HG03175 (cell line): ENCODE data around the gene OGFR.

Source experiments
- ATAC-seq: cut with Tn5 transposase; IDR thresholded peaks from one replicate; pipeline ENCODE4 v1.9.1; 2021; ENCODE audit warnings: mild to moderate bottlenecking, moderate library complexity; ENCODE audit not compliant: unreplicated experiment

The OGFR gene

DNA sequence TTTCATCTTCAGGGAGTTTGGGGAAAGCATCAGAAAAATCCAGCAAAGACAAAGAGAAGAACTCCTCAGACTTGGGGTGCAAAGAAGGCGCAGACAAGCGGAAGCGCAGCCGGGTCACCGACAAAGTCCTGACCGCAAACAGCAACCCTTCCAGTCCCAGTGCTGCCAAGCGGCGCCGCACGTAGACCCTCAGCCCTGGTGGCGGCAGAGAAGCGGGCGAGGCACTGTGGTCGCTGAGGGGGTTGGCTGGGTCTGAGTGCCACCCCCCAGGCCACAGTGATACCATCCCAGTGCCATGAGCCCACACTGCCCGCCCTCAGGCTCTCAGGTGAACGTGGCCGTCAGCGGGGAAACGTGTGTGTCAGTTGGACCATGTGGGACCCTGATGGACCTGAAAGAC lies 5.2 kb upstream of the OGFR start:
- ATAC-seq, result no peak

DNA sequence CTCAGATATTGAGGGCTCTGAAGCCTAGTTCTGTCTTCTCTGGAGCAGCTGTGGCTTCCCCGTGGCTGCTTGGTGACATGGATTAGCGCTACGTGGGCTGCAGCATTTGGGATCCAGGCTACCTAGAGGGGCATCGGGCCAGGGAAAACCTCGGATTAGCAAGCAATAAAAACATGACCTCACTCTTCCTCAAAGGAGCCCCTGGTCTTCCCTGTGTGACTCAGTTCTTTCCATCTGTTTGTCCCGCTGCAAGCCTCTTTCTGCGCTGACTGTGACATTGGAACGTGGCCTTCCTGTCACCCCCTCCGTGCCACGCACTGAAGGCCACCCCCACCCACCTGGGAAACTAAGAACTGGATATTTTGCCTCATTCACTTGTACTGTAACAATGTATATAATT lies 4.8 kb upstream of the OGFR start:
- ATAC-seq, result no peak

DNA sequence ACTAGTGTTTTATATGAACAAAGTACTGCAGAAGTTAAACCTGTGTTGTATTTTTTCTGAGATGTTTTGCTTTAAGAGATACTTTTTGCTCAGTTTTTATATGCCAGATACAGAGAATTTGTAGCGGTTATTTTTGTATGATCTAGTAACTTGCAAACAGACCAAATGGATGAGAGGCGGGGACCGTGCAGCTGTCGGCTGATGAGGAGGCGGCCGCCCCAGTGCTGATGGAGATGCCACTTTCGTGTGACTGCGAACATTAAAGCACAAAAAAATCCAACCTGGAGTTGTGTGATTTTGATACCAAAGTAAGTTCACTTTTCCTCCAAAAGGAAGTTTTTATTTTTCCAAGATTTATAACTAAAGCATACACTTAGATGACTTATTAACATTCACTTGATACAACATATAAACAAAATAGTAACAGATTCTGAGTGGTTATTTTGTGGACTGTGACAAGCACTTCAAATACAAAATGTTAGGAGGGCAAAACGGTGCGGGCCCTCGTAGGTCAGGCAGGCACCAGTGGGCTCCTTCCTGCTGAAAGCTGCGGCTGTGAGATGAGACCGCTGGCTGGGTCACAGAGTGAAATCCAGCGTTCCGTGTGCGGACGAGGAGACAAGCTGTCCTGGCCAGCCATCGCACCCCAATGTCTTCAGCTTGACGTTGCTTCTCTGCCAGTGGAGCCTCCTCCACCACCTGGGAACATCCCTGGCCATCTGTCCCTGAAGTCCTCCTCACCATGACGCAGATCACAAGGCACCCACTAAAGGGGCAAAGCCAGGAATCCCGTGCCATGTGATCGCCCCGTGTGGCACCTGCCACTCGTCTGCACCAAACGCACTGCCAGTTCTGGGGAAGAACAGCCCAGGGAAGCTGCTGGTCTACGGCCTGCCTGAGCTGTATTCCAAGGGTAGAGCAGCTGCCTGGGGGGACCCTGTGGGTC lies 4.0 kb upstream of the OGFR start:
- no peak for ATAC-seq

DNA sequence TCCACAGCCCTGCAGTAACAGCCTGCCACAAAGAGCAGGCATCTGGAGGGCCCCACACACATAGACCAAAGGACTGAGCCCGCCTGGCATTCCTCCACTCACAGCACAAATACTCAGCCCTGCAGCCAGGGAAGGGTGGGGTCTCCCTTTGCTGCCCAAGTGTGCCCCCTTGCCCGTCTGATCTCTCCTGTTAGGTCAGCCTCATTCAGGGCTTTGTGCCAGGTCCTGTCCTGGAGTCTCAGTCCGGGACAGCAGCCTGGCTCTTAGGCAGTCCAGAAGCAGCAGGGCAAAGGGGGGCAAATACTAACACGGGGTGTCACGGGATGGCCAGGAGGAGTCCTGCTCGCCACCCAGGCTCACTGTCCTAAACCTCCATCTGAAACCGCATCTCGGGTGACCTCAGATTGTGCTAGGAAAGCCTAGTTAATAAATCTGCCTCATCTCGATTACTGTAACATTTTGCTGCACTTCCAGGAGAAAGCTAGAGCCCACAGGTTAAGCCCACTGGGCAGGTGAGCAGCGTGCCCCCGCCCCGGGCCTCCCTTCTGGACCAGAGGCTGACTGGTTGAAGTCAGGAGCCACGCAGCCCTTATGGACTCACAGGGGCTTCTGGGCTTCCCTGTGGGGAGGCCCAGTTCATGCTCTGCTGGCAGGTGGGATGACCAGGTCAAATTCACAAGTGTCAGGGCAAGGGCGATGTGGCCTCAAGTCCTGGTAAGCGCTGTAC lies 3.2 kb upstream of the OGFR start:
- no peak for ATAC-seq

DNA sequence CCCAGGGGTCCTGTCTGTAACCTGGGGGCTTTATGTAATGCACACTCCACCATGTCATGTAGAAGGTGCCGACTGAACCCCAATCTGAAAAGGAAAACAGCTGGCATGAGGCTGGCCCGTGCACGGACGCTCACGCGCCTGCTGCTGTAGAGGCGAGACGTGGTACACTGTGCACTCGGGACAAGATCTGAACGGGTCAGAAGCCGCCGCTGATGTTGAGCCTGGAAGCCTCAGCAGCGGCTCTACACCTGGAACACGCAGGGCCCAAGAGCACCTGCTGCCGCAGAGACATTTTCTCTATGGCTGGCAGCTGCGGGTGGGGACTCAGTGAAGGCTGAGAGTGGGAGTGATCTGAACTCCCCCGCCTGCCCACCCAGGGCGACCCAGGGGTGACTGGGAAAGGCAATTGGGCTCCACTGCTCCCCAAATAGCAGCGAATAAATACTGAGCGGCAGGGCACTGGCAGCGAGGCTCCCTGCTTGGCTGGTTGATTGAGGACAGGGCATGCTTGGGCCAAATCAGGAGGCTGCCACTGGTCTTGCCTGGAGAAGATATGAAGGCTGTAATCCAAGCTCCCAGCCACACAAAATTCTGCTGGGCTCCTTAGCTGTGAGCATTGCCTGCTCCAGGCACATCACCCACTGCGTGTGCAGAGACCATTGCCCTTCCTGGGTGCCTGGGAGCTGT lies 2.5 kb upstream of the OGFR start:
- no peak for ATAC-seq

DNA sequence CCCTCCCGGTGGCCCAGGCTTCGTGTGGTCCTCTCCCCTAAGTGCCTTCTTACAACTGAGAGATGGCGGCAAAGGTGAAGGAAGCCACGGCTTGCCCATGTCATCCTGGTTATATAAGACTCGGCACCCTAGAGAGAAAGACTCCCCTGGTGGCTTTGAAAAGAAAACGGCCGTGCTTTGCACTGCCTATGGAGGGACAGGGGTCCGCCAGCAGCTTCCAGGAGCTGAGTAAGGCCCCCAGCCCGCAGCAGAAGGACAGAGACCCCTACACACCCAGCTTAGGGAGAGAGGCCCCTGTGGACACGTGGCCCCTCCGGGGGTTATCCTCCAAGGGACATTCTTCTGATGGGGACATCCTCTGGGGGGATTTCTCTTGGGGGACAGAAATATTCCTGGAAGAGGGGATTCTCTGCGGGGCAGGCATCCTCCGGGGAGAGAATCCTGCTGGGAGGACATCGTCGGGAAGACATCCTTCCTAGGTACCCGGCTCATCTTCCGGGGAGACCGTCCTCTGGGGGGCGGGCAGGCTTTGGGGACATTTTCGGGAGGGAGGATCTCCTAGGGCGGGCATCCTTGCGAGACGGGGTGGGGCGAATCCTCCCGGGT lies 511 bp upstream of the OGFR start:
- peak; percentile 20 for ATAC-seq

DNA sequence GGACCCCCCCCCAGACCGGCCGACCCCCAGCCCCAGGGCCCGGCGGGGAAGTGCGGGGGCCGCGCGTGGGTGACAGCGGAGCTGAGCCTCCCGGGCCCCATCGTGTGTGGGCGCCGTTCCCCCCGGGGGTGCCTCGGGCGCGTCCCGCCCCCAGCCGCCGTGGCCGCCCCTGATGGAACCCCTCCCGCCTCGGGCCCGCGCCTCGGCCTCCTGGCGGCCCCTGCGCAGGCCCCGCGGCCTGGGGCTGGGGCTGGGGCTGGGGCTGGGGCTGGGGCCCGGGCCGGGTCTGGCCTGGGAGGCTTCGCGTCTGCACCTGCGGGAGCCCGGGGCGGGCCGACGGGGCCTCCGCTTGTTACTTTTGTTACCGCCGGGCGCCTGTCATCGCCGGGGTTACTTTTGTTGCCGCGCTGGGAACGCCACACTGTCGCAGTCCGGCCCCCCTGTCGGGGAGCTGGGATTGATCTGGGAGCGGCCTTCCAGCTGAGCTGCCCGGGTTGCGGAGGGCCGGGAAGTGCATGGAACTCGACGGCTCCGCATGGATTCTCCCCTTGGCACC lies 598 bp downstream of the OGFR start:
- peak; percentile 26 for ATAC-seq

DNA sequence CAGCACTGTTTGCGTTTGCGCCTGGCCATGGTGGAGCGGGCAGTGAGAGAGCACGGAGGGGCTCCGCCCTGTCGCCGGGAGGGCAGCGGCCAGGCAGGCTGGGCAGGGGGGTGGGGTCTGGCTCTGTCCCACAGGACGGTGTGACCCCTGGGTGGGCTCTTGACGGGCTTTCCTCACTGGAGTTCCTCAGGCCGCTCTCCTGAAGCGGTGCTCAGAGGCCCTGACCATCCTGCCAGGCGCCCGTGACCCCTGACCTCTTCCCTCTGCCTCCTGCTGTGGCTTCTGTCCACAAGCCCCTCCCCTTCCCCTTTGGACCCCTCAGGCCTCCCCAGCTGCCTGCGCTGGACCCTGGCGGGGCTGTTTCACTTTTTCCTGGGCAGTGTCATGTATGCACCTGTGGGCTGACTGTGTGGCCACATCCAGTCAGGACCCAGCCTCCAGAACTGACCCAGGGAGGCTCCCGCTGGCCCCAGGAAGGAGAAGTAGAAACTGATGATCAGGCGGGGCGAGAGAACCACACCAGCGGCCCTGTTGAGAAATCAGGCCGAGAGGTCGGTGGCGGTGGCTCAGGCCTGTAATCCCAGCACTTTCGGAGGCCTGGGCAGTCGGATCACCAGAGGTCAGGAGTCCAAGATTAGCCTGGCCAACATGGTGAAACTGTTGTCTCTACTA lies 1.2 kb downstream of the OGFR start:
- ATAC-seq, result no peak

DNA sequence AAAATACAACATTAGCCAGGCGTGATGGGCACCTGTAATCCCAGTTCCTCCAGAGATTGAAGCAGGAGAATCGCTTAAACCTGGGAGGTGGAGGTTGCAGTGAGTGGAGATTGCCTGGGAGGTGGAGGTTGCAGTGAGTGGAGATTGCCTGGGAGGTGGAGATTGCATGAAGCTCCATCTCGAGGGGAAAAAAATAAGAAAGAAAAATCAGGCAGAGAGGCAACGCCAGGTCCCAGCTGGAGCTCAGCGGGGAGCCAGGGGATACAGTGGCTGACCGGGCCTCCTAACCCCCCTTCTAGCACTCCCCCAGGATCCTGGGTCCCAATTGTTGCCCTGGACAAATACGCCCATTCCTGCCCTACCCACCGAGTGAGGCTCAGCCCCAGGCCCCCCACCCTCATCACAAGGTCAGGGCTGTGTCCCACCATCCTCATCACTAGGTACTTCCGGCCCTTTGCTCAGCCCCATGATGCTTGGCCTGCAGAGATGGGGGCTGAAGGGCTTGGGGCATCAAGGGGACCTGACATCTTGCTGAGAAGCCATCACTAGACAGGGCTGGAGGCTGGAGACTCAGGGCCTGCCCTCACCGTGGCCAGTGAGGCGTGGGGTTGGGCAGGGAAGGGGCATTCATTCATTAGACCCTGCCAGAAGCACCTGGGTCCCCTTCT lies 1.9 kb downstream of the OGFR start:
- ATAC-seq, result no peak

DNA sequence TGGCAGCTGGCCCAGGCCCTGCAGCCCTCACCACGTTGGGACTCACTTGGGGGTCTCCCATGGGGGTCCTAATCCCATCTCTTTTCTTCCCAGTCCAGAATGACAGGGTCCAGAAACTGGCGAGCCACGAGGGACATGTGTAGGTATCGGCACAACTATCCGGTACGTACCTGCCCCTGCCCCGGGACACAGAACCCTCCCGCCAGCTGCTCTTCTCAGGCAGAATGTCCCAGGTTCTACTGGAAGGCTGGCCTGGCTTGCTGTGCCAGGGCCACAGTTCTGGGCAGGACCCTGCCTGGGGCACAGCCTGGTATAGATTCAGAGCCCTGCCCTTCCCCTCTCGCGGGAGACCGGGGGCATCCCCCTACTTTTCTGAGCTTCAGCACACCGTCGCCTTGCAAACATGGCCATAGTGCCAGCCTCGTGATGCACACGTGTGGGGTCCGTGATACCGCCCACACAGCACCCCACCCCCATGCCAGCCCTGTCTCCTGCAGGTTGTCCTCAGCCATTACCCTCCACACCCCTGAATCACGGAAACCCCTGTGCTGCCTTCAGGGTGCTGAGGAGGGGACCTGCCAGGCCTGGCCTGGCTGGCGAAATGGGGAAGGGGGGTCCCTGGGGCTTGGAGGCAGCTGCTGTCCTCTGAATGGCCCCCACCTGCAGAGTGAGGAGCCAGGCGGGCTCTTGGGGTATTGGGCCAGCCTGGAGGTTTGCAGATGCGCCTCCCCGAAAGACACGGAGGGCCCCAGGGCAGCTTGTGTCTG lies 3.0 kb downstream of the OGFR start:
- no peak for ATAC-seq

DNA sequence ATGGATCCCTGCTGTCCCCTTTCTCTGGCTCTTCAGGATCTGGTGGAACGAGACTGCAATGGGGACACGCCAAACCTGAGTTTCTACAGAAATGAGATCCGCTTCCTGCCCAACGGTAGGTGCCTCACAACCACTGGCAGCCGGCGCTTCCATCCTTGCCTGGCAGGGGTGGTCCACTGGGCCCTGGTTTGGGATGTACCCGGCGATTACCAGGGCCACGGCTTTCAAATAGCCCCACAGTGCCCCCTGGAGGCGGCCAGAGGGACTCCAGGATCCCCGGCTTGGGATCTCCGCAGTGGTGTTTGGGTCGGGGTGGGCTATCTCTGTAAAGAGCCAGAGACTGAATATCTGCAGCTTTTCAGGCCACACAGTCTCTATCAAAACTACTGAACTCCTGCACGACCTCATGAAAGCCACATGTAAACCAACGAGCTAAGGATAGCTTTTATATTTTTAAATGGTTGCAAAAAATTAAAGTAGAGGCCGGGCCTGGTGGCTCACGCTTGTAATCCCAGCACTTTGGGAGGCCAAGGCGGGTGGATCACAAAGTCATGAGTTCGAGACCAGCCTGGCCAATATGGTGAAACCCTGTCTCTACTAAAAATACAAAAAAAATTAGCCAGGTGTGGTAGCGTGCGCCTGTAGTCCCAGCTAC lies 3.7 kb downstream of the OGFR start:
- ATAC-seq, result no peak

DNA sequence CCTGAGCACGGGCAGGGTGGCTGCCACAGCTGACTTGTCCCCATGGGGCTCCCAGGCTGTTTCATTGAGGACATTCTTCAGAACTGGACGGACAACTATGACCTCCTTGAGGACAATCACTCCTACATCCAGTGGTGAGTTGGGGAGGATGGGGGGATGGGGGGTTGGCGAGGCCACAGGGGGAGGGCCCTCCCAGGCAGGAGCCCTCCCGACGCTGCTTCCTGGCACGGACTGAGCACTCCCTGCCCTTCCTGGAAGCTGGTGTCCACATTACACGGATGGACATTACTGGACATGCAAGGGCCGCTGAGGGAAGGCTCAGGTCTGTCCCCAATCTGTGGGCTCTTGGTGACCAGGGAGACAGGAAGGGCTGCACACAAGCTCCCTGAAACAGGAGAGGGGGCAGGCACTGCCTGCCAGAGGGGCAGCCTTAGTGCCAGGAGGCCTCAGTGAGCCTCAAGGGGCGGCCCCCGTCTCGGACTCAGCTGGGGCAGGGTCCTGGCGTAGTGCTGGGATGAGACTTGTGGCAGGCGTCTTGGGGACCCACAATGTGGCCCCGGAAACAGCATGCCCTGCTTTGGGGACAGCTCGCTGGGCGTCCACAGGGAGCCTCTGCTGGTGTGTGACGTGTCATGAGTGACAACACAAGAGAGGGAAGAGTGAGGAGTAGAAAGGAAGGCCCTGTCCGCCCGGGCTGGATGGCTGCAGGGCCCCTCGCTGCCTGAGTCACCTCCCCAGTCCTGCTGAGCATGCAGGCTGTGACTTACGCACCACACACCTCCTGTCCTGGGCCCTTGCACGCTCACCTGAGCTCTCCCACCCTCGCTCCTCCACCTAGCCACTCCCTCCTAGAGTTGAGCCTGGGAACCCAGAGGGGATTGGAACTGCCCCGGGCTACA lies 5.1 kb downstream of the OGFR start:
- no peak for ATAC-seq

DNA sequence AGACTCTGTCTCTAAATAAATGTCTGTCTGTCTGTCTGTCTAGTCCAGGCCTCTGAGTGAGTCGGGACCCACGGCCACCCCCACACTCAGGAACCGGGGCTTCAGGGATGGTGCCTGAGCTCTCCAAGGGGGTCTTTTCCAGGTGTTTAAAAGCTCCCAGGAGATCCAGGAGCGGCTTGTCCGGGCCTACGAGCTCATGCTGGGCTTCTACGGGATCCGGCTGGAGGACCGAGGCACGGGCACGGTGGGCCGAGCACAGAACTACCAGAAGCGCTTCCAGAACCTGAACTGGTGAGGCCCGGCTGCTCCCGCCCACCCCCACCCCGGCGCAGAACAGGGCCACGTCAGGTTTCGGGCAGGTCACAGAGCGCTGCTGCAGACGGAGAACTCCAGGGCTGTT lies 6.7 kb downstream of the OGFR start:
- no peak for ATAC-seq

DNA sequence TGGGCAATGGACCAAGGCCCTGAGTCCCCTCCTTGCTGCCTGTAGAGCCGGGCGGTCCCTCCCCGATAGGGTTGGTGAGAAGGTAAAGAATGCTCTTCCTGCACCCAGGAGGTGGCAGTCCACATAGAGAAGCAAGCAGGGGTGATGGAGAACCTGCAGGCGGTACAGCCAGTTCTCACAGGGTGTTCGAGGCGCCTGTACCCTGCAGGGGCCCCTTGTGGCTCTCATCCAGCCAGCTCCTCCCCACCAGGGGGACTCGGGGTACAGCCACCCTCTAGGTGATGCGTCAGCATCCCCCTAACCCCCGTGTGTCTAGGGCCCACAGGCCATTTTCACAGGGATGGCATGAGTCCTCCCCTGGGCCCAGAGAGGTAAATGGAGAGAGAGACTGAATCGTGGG lies 7.1 kb downstream of the OGFR start:
- ATAC-seq, result no peak

DNA sequence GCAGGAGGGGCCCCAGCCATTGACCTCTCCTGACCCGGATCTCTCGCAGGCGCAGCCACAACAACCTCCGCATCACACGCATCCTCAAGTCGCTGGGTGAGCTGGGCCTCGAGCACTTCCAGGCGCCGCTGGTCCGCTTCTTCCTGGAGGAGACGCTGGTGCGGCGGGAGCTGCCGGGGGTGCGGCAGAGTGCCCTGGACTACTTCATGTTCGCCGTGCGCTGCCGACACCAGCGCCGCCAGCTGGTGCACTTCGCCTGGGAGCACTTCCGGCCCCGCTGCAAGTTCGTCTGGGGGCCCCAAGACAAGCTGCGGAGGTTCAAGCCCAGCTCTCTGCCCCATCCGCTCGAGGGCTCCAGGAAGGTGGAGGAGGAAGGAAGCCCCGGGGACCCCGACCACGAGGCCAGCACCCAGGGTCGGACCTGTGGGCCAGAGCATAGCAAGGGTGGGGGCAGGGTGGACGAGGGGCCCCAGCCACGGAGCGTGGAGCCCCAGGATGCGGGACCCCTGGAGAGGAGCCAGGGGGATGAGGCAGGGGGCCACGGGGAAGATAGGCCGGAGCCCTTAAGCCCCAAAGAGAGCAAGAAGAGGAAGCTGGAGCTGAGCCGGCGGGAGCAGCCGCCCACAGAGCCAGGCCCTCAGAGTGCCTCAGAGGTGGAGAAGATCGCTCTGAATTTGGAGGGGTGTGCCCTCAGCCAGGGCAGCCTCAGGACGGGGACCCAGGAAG lies 7.7 kb downstream of the OGFR start:
- ATAC-seq, result no peak

DNA sequence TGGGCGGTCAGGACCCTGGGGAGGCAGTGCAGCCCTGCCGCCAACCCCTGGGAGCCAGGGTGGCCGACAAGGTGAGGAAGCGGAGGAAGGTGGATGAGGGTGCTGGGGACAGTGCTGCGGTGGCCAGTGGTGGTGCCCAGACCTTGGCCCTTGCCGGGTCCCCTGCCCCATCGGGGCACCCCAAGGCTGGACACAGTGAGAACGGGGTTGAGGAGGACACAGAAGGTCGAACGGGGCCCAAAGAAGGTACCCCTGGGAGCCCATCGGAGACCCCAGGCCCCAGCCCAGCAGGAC lies 8.2 kb downstream of the OGFR start:
- ATAC-seq, result no peak

DNA sequence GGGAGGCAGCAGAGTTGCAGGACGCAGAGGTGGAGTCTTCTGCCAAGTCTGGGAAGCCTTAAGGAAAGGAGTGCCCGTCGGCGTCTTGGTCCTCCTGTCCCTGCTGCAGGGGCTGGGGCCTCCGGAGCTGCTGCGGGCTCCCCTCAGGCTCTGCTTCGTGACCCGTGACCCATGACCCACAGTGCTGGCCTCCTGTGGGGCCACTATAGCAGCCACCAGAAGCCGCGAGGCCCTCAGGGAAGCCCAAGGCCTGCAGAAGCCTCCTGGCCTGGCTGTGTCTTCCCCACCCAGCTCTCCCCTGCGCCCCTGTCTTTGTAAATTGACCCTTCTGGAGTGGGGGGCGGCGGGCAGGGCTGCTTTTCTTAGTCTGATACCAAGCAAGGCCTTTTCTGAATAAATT lies 9.0 kb downstream of the OGFR start:
- no peak for ATAC-seq
